Smooth muscle cell (in vitro differentiated cells): ENCODE results near the gene SELPLG. TPM values are rescaled to one million over a fixed set of nuclear protein-coding genes. Genes with fewer than 3 reads are reported as not detected.
A peak's percentile ranks its signal among the peaks of the same experiment; 100 is the strongest.

ENCODE experiments used
- DNase-seq: peaks from one replicate; lab custom pipeline; 2025; ENCODE audit not compliant: unreplicated experiment; lab: John Stamatoyannopoulos, UW
- H2AFZ ChIP-seq: fragments of 200-600 bp; sonication (generic); 2 replicates; pipeline ENCODE4 v1.6.0; 2016; ENCODE audit warnings: antibody characterized with exemption, low read depth, mild to moderate bottlenecking
- H3F3A ChIP-seq: fragments of 200-600 bp; sonication (generic); 2 replicates; pipeline ENCODE4 v1.6.0; 2017; ENCODE audit warnings: antibody characterized with exemption, low read depth
- H3K27ac ChIP-seq: fragments of 200-600 bp; sonication (generic); 2 replicates; pipeline ENCODE4 v1.5.1; 2016; ENCODE audit warnings: low read depth, mild to moderate bottlenecking
- H3K27me3 ChIP-seq: fragments of 200-600 bp; sonication (generic); 2 replicates; pipeline ENCODE4 v1.6.1; 2016; ENCODE audit warnings: low read depth, mild to moderate bottlenecking
- H3K36me3 ChIP-seq: fragments of 200-600 bp; sonication (generic); 2 replicates; pipeline ENCODE4 v1.5.1; 2016; ENCODE audit warnings: low read depth
- H3K4me1 ChIP-seq: fragments of 200-600 bp; sonication (generic); 2 replicates; pipeline ENCODE4 v1.5.1; 2016; ENCODE audit warnings: low read depth
- H3K4me2 ChIP-seq: fragments of 200-600 bp; sonication (generic); 2 replicates; pipeline ENCODE4 v1.6.0; 2016; ENCODE audit warnings: mild to moderate bottlenecking
- H3K4me3 ChIP-seq: fragments of 200-600 bp; sonication (generic); 2 replicates; pipeline ENCODE4 v1.5.1; 2016; ENCODE audit warnings: mild to moderate bottlenecking
- H3K79me2 ChIP-seq: fragments of 200-600 bp; sonication (generic); 2 replicates; pipeline ENCODE4 v1.6.0; 2016; ENCODE audit warnings: low read depth, mild to moderate bottlenecking
- H3K9ac ChIP-seq: fragments of 200-600 bp; sonication (generic); 2 replicates; pipeline ENCODE4 v1.6.0; 2016; ENCODE audit warnings: low read depth
- H3K9me3 ChIP-seq: fragments of 200-600 bp; sonication (generic); replicated peaks from 2 replicates; pipeline ENCODE4 v1.5.1; 2016; ENCODE audit warnings: low read depth
- H4K20me1 ChIP-seq: fragments of 200-600 bp; sonication (generic); 2 replicates; pipeline ENCODE4 v1.6.0; 2016; ENCODE audit warnings: low read depth
- WGBS: methylation state at CpG from one replicate; pipeline ENCODE4 v1.1.7; 2016; ENCODE audit warnings: low lambda C conversion rate; 5-methylcytosine and 5-hydroxymethylcytosine counted together
- polyA plus RNA-seq: library from polyadenylated mRNA; unstranded; fragments of >200 nt; fragmentation: Nextera tagmentation; extraction: Ambion mirVana; gene quantifications from 2 replicates; pipeline ENCODE4 v1.2.1, GENCODE V29; 2016
- total RNA-seq: library from RNA; depleted of rRNA; stranded (reverse); fragments of >200 nt; gene quantifications from 2 replicates; pipeline ENCODE4 v1.2.3, GENCODE V29; 2014
- TF ChIP-seq, protein P1 (sequence below): fragments of 200-600 bp; sonication (generic); IDR thresholded peaks from 2 replicates; pipeline ENCODE4 v1.5.1; 2017; ENCODE audit warnings: borderline replicate concordance, mild to moderate bottlenecking, antibody characterized with exemption; ENCODE audit not compliant: insufficient read depth, poor library complexity, severe bottlenecking

Gene SELPLG
- total and polyA plus RNA-seq, 2 experiments from 2014 or later, result 0.09 to 2.0 TPM

DNA sequence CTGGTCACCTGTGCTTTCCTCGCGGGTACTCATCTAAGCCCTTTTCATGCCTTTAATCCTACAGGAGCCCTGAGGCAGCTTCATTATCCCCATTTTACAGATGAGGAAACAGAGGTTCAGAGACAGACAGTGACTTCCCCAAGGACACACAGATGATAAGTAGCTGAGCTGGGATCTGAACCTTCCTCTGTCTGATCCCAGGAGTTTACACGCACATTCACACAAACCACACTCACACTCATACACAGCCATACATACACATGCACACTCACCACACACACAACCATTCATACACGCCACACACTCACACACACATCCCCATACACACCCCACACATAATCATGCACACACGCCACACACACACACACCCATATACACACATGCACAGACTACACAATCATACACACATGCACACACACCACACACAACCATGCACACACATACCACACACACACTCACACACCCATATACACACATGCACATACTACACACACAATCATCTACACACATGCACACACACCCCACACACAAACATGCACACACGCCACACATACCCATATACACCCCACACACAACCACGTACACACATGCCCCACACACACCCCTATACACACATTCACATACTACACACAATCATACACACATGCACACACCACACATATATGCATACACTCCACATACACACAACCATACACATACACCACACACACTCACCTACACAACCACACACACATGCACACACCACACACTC, 38.6 kb downstream of the SELPLG start:
- Histone ChIP-seq H3K27me3 (no peaks in the 10 kb centered on the region), H3K4me3 (peak overlapping the region; percentile 61), H4K20me1 (no peaks in the 10 kb centered on the region), H3K27ac (no peak overlapping the region), H3F3A (no peaks in the 10 kb centered on the region), H3K4me1 (peaks cover 2% of the 10 kb centered on the region), H3K4me2 (peak overlapping the region; percentile 85), H3K9me3 (no peaks in the 10 kb centered on the region), H3K36me3 (no peaks in the 10 kb centered on the region), H3K9ac (no peak overlapping the region), H2AFZ (no peak overlapping the region), H3K79me2 (peaks cover 38% of the 10 kb centered on the region)
- TF ChIP-seq, protein P1, sequence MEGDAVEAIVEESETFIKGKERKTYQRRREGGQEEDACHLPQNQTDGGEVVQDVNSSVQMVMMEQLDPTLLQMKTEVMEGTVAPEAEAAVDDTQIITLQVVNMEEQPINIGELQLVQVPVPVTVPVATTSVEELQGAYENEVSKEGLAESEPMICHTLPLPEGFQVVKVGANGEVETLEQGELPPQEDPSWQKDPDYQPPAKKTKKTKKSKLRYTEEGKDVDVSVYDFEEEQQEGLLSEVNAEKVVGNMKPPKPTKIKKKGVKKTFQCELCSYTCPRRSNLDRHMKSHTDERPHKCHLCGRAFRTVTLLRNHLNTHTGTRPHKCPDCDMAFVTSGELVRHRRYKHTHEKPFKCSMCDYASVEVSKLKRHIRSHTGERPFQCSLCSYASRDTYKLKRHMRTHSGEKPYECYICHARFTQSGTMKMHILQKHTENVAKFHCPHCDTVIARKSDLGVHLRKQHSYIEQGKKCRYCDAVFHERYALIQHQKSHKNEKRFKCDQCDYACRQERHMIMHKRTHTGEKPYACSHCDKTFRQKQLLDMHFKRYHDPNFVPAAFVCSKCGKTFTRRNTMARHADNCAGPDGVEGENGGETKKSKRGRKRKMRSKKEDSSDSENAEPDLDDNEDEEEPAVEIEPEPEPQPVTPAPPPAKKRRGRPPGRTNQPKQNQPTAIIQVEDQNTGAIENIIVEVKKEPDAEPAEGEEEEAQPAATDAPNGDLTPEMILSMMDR, result no peak
- WGBS, result over 99% methylated on average over 4 of the region's 7 CpGs
- DNase-seq, result no peak

DNA sequence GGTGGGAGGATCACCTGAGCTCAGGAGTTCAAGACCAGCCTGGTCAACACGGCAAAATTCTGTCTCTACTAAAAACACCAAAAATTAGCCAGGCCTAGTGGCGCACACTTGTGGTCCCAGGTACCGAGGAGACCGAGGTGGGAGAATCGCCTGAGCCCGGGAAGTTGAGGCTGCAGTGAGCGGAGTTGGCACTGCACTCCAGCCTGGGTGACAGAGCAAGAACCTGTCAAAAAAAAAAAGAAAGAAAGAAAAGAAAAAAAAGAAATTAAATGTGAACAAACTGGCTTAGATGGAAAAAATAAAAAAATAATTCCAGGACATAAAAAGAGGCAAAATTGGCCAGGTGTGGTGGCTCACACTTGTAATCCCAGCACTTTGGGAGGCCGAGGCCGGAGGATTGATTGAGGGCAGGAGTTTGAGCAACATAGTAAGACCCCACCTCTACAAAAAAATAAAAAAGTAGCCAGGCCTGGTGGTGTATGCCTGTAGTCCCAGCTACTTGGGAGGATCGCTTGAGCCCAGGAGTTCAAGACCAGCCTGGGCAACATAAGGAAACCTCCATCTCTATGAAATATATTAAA, 39.3 kb downstream of the SELPLG start:
- no peaks in the 10 kb centered on the region for H3F3A ChIP-seq
- no peak overlapping the region for H3K9ac ChIP-seq
- H3K79me2 ChIP-seq, result peaks cover 38% of the 10 kb centered on the region
- no peak overlapping the region for H3K4me3 ChIP-seq
- no peaks in the 10 kb centered on the region for H3K27me3 ChIP-seq
- no peak for DNase-seq
- no peaks in the 10 kb centered on the region for H3K9me3 ChIP-seq
- no peak overlapping the region for H2AFZ ChIP-seq
- no peak overlapping the region for H3K27ac ChIP-seq
- no peaks in the 10 kb centered on the region for H4K20me1 ChIP-seq
- H3K36me3 ChIP-seq, result no peaks in the 10 kb centered on the region
- WGBS, result 98% methylated on average over 10 of the region's 10 CpGs
- TF ChIP-seq, protein P1, result no peak
- H3K4me2 ChIP-seq, result no peak overlapping the region
- H3K4me1 ChIP-seq, result peaks cover 9% of the 10 kb centered on the region

DNA sequence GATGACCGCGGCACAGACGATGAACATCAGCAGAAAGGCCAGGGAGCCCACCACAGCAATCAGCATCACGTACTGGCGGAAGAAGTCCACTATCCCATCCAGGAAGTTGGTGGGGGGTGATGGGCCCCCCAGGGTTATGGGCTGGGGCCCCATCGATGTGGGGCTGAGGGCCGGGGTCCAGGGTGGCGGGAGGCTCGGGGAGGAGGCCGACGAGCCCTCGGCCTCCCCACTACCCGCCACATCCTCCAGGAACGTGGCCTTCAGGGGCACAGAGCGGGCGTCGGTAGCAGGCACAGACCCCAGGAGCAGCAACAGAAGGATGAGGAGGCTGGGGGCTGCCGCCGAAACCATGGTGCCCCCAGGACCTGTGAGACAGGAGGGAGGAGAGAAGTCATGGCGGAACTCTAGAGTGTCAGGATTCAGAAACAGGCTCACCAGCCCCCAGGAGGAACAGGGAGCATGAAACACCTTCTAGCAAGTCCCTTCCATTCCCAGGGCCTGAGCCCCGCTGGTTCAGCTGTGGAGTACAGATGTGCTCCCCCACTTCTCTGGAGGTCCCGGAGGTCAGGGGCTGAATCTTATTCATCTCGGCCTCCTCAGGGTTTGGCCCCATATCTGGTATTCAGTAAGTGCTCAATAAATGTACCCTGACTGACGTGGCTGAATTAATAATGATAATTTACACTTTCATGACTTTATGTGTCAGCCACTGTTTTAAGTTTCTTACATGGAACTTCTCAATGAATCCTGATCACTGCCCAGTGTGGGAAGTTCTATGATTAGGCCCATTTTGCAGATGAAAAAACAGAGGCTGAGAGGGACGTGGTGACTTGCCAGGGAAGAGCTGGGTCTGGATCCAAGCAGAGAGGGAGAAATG, 41.4 kb downstream of the SELPLG start:
- WGBS, result 96% methylated on average over 13 of the region's 25 CpGs
- H4K20me1 ChIP-seq, result no peaks in the 10 kb centered on the region
- H2AFZ ChIP-seq, result no peak overlapping the region
- no peak overlapping the region for H3K27ac ChIP-seq
- H3F3A ChIP-seq, result no peaks in the 10 kb centered on the region
- no peaks in the 10 kb centered on the region for H3K27me3 ChIP-seq
- TF ChIP-seq, protein P1, result no peak
- no peaks in the 10 kb centered on the region for H3K36me3 ChIP-seq
- peaks cover 29% of the 10 kb centered on the region for H3K79me2 ChIP-seq
- H3K4me1 ChIP-seq, result peaks cover 17% of the 10 kb centered on the region
- H3K9ac ChIP-seq, result no peak overlapping the region
- no peaks in the 10 kb centered on the region for H3K9me3 ChIP-seq
- H3K4me3 ChIP-seq, result no peak overlapping the region
- DNase-seq, result no peak
- H3K4me2 ChIP-seq, result no peak overlapping the region
